ENCODE results near the gene SNPH.
A peak's percentile ranks its signal among the peaks of the same experiment; 100 is the strongest.

Gene SNPH

GRCh38 chr20:1307571-1307971 lies 41.5 kb downstream of the SNPH start:
- no peak for DNase-seq

- no peak for DNase-seq
Observed at GRCh38 chr20:1308067-1308701, 42.1 kb downstream of the SNPH start.

- DNase-seq, result no peak
Observed at GRCh38 chr20:1308702-1309095, 42.6 kb downstream of the SNPH start.

- DNase-seq, result no peak
Observed at GRCh38 chr20:1309439-1309847, 43.3 kb downstream of the SNPH start.

GRCh38 chr20:1310071-1310470 lies 44.0 kb downstream of the SNPH start:
- DNase-seq, result no peak

- DNase-seq, result no peak
Observed at GRCh38 chr20:1310506-1311190, 44.6 kb downstream of the SNPH start.

- DNase-seq, result no peak
Observed at GRCh38 chr20:1312308-1312707, 46.2 kb downstream of the SNPH start.

DNA sequence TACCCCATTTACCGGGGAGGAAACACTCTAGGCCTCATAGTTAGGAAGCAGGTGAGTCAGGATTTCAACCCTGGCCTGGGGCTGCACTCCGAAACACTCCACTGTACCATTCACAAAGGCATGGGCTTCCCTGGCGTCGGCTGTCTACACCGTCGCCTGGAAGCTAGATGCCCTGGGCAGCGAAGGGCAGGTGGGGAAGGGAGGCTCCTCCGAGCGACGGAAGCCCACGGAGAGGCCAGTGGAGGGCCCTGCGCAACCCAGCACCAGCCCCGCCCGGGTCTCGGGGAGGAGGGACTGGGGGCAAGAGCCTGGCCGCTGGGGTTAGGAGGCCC lies 46.8 kb downstream of the SNPH start:
- no peak for DNase-seq

GRCh38 chr20:1313236-1313964 lies 47.3 kb downstream of the SNPH start:
- DNase-seq, result peak; percentile 21

- no peak for DNase-seq
Observed at GRCh38 chr20:1315804-1316203, 49.7 kb downstream of the SNPH start.

- DNase-seq, result no peak
Observed at GRCh38 chr20:1317545-1318255, 51.6 kb downstream of the SNPH start.

DNA sequence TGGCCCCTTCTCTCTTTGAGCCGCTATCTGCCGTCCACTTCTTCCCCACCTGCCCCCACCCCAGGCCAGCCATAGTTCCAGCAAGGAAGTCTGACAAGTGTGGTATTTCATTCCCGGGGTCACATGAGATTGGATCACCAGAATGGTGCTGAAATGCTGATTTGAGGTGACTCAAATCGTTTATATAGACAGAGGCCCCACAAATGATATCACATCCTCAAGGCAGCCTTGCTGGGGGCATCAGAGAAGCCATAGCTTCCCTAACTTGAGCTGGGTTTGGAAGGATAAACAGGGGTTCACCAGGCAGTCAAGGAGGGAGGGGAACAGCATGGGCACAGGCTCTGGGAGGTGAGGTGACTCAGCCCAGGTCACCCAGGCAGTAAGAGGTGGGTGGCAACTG lies 53.0 kb downstream of the SNPH start:
- no peak for DNase-seq

- no peak for DNase-seq
Observed at GRCh38 chr20:1319462-1319861, 53.4 kb downstream of the SNPH start.

- DNase-seq, result no peak
Observed at GRCh38 chr20:1320016-1320415, 53.9 kb downstream of the SNPH start.

- no peak for DNase-seq
Observed at GRCh38 chr20:1320902-1321653, 55.0 kb downstream of the SNPH start.

- DNase-seq, result no peak
Observed at GRCh38 chr20:1321654-1321939, 55.5 kb downstream of the SNPH start.

GRCh38 chr20:1322511-1323245 lies 56.6 kb downstream of the SNPH start:
- DNase-seq, result no peak

- no peak for DNase-seq
Observed at GRCh38 chr20:1323256-1323655, 57.2 kb downstream of the SNPH start.

- no peak for DNase-seq
Observed at GRCh38 chr20:1323830-1324597, 57.9 kb downstream of the SNPH start.

DNA sequence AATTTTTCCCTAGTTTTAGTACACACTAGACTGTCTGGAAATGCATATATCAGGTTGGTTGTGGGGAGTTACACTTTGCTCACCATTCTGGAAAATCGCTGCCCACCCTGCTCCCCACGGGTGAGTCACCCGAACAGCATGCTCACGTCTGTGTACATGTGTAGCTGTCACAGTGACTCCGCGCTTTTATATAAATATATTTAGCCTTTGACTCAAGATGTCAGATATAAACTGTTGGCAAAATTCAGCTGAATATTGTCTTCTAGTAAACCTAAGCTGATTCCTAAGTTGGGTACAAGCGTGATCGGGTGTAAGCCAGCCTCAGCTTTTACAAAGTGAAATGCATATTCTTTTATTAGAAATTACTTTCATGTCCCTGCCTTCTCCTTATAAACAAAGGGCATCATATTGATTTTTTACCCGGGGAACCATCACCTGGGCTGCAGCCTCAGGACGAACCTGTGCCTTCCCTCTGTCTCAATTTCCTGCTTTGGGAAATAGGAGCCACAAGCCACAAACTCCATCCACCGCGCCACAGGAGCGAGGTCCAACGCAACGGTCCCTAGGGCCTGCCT lies 58.6 kb downstream of the SNPH start:
- no peak for DNase-seq

All from NCI-H187 treated with DMSO at 0.1 percent for 48 hours (cell line).